B cell (primary cell): Measurements from ENCODE around the gene WDR7. TPM values are rescaled to one million over a fixed set of nuclear protein-coding genes. Genes with fewer than 3 reads are reported as not detected.

Experiments used
- ATAC-seq: fragments of 200-7000 bp; cut with Tn5 transposase; one replicate; pipeline ENCODE4 v1.10.0; 2021; ENCODE audit warnings: low read depth, mild to moderate bottlenecking, moderate number of reproducible peaks, moderate library complexity
- CTCF ChIA-PET: fragments of 350-600 bp; sonication (Branson Sonifier 250); formaldehyde crosslinking; loops from one replicate; lab custom pipeline; 2021; ENCODE audit warnings: antibody characterized with exemption, inconsistent platforms; lab: Charles Lee
- POLR2A ChIA-PET: fragments of 350-600 bp; sonication (Branson Sonifier 250); formaldehyde crosslinking; loops from one replicate; lab custom pipeline; 2021; ENCODE audit warnings: antibody characterized with exemption; lab: Charles Lee
- DNase-seq: peaks from one replicate; pipeline ENCODE4 v3.0.0; 2013
- H2AFZ ChIP-seq: 2 replicates; pipeline ENCODE4 v1.6.1; 2012; ENCODE audit warnings: mild to moderate bottlenecking, low read depth, low read length; ENCODE audit not compliant: insufficient read depth, poor library complexity, severe bottlenecking
- H3K27ac ChIP-seq, 2 donors: 1 replicate in 1 of 2; 2 replicates in 1 of 2; pipeline ENCODE4 v1.5.1; 2012 to 2013; ENCODE audit warnings: low read length in 2 of 2, mild to moderate bottlenecking in 2 of 2, moderate library complexity in 1 of 2
- H3K27me3 ChIP-seq, 4 experiments: fragments of 200-600 bp in 1 of 4; sonication (generic) in 1 of 4; replicated peaks in 1 of 4; 1 replicate in 2 of 4; 2 replicates in 2 of 4; pipeline versions ENCODE4 v1.6.1 to v1.7.0; 2013 to 2016; ENCODE audit warnings: low read length in 3 of 4, mild to moderate bottlenecking in 2 of 4, mixed read lengths in 1 of 4, moderate library complexity in 1 of 4; ENCODE audit not compliant: insufficient read depth in 4 of 4, control insufficient read depth in 3 of 4; ENCODE audit errors: control extremely low read depth in 1 of 4
- H3K36me3 ChIP-seq, 2 experiments: replicated peaks in 1 of 2; 1 replicate in 1 of 2; 2 replicates in 1 of 2; pipeline versions ENCODE4 v1.6.1 to v1.7.1; 2013; ENCODE audit warnings: low read length in 1 of 2; ENCODE audit not compliant: insufficient read depth in 2 of 2, control insufficient read depth in 1 of 2; ENCODE audit errors: control extremely low read depth in 1 of 2, extremely low read depth in 1 of 2
- H3K4me1 ChIP-seq, 2 donors: fragments of 200-600 bp in 1 of 2; sonication (generic) in 1 of 2; 1 replicate in 1 of 2; 2 replicates in 1 of 2; pipeline versions ENCODE4 v1.5.1 to v1.6.1; 2013 to 2017; ENCODE audit warnings: low read length in 2 of 2; ENCODE audit not compliant: control insufficient read depth in 2 of 2, insufficient read depth in 2 of 2
- H3K4me2 ChIP-seq: replicated peaks from 2 replicates; pipeline ENCODE3; 2012; ENCODE audit warnings: mild to moderate bottlenecking, low read depth, low read length; ENCODE audit not compliant: poor library complexity, severe bottlenecking
- H3K4me3 ChIP-seq, 5 experiments: fragments of 200-600 bp in 1 of 5; sonication (generic) in 1 of 5; 1 replicate in 3 of 5; 2 replicates in 2 of 5; pipeline versions ENCODE4 v1.5.1 to v1.7.0; 2011 to 2016; ENCODE audit warnings: low read length in 4 of 5, mild to moderate bottlenecking in 4 of 5, low read depth in 2 of 5, control low read depth in 1 of 5, moderate library complexity in 1 of 5; ENCODE audit not compliant: insufficient read depth in 1 of 5; ENCODE audit errors: control extremely low read depth in 1 of 5, extremely low read depth in 1 of 5
- H3K79me2 ChIP-seq: fragments of 200-600 bp; sonication (generic); one replicate; pipeline ENCODE4 v1.6.0; 2016; ENCODE audit warnings: low read length; ENCODE audit not compliant: control insufficient read depth, insufficient read depth
- H3K9ac ChIP-seq: fragments of 200-600 bp; sonication (generic); 2 replicates; pipeline ENCODE4 v1.6.1; 2017; ENCODE audit warnings: mild to moderate bottlenecking, low read length, moderate library complexity
- H3K9me3 ChIP-seq, 3 donors: one replicate each; pipeline versions ENCODE4 v1.6.1 to v1.7.1; 2013; ENCODE audit warnings: low read length in 2 of 3; ENCODE audit not compliant: control insufficient read depth in 2 of 3, insufficient read depth in 1 of 3; ENCODE audit errors: control extremely low read depth in 1 of 3
- H4K20me1 ChIP-seq: 2 replicates; pipeline ENCODE4 v1.6.0; 2012; ENCODE audit warnings: mild to moderate bottlenecking, low read length; ENCODE audit not compliant: insufficient read depth, control insufficient read depth, poor library complexity, severe bottlenecking
- H3K27ac Mint-ChIP-seq: one replicate; pipeline ENCODE4 v1.8.0; 2021; ENCODE audit warnings: mixed read lengths
- H3K27me3 Mint-ChIP-seq: one replicate; pipeline ENCODE4 v1.8.0; 2021; ENCODE audit warnings: mixed read lengths
- H3K4me1 Mint-ChIP-seq: one replicate; pipeline ENCODE4 v1.8.0; 2021; ENCODE audit warnings: mixed read lengths
- H3K4me3 Mint-ChIP-seq: one replicate; pipeline ENCODE4 v1.8.0; 2021; ENCODE audit warnings: mixed read lengths
- H3K9me3 Mint-ChIP-seq: one replicate; pipeline ENCODE4 v1.8.0; 2022; ENCODE audit warnings: mixed read lengths; ENCODE audit not compliant: insufficient read depth
- EZH2 ChIP-seq: IDR thresholded peaks from 2 replicates; pipeline ENCODE4 v1.6.1; 2012; ENCODE audit warnings: borderline replicate concordance, low read depth, mild to moderate bottlenecking, moderate library complexity, low read length; ENCODE audit not compliant: insufficient read depth, poor library complexity, severe bottlenecking
- WGBS: methylation state at CpG from one replicate; pipeline ENCODE4 v1.1.5; 2013; ENCODE audit warnings: missing lambda C conversion rate; ENCODE audit not compliant: insufficient coverage; 5-methylcytosine and 5-hydroxymethylcytosine counted together
- intact Hi-C: fragments of 100-400 bp; cut with micrococcal nuclease; formaldehyde crosslinking; loops from one replicate; pipeline ENCODE4 v1.10.0; 2022
- polyA plus RNA-seq: library from polyadenylated mRNA; depleted of rRNA; stranded (reverse); fragments of >200 nt; gene quantifications from 2 replicates; pipeline ENCODE4 v1.2.3, GENCODE V29; 2012
- total RNA-seq, 2 donors: library from RNA; stranded (reverse); fragments of 120-200 nt in 1 of 2; gene quantifications; 1 replicate in 1 of 2; 2 replicates in 1 of 2; pipeline versions ENCODE4 v1.2.3 to v1.2.4, GENCODE V29; 2013 to 2022
- TF ChIP-seq, protein P1 (sequence below): fragments of 200-600 bp; IDR thresholded peaks from one replicate; pipeline ENCODE4 v1.8.0; 2022; ENCODE audit warnings: antibody characterized with exemption, mild to moderate bottlenecking

Gene WDR7
- total and polyA plus RNA-seq, 2 donors (not counting 1 experiment from before 2014, with no cell fraction given), result 5.5 to 45.0 TPM

DNA sequence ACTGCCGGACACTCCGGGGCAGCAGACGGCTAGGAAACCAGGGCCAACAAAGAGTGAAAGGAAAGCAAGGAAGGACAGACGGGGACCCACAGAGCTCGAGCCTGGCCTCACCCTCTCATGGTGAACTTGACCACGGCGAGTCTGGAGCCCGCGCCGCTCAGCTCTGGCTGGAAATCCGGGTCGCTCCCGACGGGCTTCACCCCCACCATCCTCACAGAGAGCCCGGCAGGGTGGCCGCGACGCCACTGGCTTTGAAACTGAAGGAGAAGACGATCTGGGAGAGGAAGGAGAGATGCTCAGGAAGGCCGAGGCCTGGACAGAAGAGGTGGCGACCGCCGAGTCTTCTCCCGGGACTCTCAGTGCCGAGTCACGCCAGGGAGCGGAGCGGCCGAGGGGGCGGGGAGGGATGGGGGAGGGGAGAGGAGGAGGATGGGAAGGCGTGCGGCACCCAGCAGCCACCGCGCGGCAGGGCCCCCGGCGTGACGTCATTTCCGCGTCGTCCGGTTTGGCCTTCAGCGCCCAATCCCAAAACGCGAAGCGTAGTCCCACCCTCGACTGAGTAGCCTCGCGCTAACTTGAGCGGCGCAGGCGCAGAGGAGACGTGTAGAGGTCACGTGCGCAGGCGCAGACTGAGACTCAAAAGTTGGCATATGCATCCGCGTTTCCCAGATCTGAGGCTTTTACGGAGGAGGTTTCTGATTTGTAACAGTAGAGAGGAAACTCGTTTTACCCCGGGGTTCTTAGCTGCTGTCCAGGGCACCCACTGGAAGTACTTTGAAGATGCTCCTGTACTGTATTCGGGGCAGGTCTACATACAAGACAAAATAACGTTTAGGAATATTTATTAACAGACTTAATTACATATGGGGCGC lies 12.7 kb upstream of the WDR7 start, which contains the start of gene TXNL1:
Gene TXNL1, minus strand, starts transcription at position 361 of the 872 bp plus-strand sequence. Its CDS starts 152 bp downstream, at position 209.
- intact Hi-C loops, result loop anchor here (1.0 to 5.0 kb wide), 3 partner anchors 13 to 1318 kb away; partner anchors contain the start of genes TCF4 and WDR7
- H3K27me3 Mint-ChIP-seq, result no peaks in the 10 kb centered on the region
- H3K9me3 Mint-ChIP-seq, result no peaks in the 10 kb centered on the region
- Histone ChIP-seq H3K9ac (peak within 1 kb of the TSS; percentile 84), H2AFZ (peak within 1 kb of the TSS; percentile 95), H3K9me3 (no peaks in the 10 kb centered on the region), H3K27me3 (no peaks in the 10 kb centered on the region), H3K4me2 (peak within 1 kb of the TSS; percentile 81), H3K79me2 (peaks cover 62% of the 10 kb centered on the region), H3K27ac (peak within 1 kb of the TSS; percentile 92 to 94), H3K4me3 (peak within 1 kb of the TSS; percentile 72 to 97 (median 89)), H3K36me3 (no peaks in the 10 kb centered on the region), H3K4me1 (peaks cover 15 to 23% of the 10 kb centered on the region in 2 donors), H4K20me1 (peaks cover 14% of the 10 kb centered on the region)
- peak within 1 kb of the TSS; percentile 95 for H3K27ac Mint-ChIP-seq
- ChIA-PET CTCF (interaction anchor here (1.0 to 3.1 kb wide), 2 partner anchors 11 to 859 kb away, joined by 3 to 19 read pairs; partner anchors contain the start of gene WDR7), POLR2A (interaction anchor here (0.5 to 2.1 kb wide), 2 partner anchors 13 to 1317 kb away, joined by 10 read pairs; partner anchors contain the start of gene WDR7)
- TF ChIP-seq, protein P1, sequence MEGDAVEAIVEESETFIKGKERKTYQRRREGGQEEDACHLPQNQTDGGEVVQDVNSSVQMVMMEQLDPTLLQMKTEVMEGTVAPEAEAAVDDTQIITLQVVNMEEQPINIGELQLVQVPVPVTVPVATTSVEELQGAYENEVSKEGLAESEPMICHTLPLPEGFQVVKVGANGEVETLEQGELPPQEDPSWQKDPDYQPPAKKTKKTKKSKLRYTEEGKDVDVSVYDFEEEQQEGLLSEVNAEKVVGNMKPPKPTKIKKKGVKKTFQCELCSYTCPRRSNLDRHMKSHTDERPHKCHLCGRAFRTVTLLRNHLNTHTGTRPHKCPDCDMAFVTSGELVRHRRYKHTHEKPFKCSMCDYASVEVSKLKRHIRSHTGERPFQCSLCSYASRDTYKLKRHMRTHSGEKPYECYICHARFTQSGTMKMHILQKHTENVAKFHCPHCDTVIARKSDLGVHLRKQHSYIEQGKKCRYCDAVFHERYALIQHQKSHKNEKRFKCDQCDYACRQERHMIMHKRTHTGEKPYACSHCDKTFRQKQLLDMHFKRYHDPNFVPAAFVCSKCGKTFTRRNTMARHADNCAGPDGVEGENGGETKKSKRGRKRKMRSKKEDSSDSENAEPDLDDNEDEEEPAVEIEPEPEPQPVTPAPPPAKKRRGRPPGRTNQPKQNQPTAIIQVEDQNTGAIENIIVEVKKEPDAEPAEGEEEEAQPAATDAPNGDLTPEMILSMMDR, result no peak
- no peak for TF ChIP-seq EZH2
- WGBS, result under 1% methylated on average over 54 of the region's 64 CpGs
- ATAC-seq (peak; percentile 97), DNase-seq (peak; percentile 98)
- H3K4me3 Mint-ChIP-seq, result peak within 1 kb of the TSS; percentile 93
- peaks cover 46% of the 10 kb centered on the region for H3K4me1 Mint-ChIP-seq
